ENCODE data around the gene CELSR2.
"Not testable (repeated sequence)": the region's sequence is repeated elsewhere in the genome, so short reads cannot be mapped to it uniquely, and the experiment has no call there.

CELSR2 gene

GRCh38 chr1:109248797-109249629 is at the start of gene CELSR2:
Gene CELSR2, plus strand, starts transcription at chr1:109249539. Its CDS starts 541 bp downstream, at chr1:109250080.
- DNase-seq (ENCODE audit: low read depth), result peak; percentile 11

DNA sequence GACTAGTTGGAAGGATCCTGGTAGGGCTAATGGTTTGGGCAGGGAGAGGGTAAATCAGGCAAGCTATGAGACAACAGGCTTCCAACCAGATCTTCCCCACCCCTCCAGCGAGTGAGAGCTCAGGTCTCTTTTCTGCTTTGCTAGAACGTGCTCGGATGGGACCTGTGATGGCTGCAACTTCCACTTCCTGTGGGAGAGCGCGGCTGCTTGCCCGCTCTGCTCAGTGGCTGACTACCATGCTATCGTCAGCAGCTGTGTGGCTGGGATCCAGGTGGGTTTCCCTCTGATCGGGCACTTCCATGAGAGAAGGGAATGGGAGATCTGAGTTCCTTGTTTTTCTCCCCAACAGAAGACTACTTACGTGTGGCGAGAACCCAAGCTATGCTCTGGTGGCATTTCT is 49.6 kb upstream of the CELSR2 start:
- DNase-seq (ENCODE audit: low read depth), result no peak

DNA sequence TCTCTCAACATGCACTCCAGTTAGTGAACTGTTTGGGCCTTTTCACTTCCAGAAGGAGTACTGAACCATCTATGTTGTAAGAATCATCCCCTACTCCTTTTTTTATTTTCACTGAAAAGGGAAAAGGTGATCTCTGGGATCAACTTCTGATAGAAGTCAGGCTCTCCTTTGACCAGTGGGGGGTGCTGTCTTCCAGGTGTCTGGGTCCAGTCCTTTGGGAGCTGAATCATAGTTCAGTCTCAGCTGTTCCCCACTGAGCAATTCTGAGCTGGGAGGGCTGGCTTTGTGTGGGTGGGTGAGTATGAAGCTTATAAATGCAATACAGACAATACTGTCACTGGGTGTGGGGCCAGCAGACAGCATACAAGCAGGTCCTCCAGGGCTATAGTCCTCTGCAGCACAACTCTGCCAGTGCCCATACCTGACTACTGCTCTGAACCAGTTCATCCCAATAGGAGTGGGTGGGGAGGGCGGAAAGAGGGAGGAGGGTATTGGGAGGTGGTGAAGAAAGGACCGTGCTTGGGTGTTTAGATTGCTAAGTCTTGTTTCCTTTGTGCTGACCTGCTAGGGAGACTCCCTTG is 48.1 kb upstream of the CELSR2 start:
- peak; percentile 40 for DNase-seq (ENCODE audit: low read depth)

GRCh38 chr1:109204484-109204883 is 44.9 kb upstream of the CELSR2 start:
- DNase-seq (ENCODE audit: low read depth), result no peak

DNA sequence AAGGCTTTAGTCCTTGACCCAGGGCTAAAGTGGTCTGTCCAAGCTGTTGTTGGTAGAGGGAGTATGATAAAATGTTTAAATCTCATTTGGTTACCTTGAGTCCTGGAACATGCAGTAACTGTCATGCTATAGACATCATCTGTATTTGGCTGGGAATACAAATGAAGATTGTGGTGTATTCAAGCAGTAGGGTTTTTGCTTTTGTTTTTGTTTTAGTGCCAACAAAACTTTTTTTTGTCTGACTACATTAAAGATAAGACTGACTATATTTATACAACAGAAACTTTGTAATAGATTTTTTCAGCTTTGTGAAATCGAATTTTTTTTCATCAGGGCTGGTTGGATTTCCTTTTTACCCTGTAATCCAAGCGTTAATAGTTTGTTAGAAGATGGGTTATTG is 43.0 kb upstream of the CELSR2 start:
- no peak for DNase-seq (ENCODE audit: low read depth)

GRCh38 chr1:109207467-109208103 is 41.8 kb upstream of the CELSR2 start:
- no peak for DNase-seq (ENCODE audit: low read depth)

DNA sequence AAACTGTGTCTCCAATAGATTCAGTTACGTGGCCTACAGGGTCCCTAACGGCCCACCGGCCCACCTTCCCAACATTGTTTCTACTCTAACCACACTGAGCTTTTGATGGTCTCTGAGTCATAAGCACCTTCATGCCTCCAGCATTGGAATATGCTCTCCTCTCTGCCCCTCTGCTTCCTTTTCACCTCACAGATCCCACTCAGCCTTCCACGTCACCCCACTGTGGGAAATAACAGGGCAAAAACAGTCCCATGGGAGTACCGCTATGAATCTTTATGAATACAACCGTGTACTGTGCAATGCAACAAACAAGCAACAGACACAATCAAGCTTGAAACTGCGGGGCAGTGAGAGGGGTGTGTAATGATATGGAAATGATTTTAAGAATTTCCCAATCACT is 40.9 kb upstream of the CELSR2 start:
- no peak for DNase-seq (ENCODE audit: low read depth)

DNA sequence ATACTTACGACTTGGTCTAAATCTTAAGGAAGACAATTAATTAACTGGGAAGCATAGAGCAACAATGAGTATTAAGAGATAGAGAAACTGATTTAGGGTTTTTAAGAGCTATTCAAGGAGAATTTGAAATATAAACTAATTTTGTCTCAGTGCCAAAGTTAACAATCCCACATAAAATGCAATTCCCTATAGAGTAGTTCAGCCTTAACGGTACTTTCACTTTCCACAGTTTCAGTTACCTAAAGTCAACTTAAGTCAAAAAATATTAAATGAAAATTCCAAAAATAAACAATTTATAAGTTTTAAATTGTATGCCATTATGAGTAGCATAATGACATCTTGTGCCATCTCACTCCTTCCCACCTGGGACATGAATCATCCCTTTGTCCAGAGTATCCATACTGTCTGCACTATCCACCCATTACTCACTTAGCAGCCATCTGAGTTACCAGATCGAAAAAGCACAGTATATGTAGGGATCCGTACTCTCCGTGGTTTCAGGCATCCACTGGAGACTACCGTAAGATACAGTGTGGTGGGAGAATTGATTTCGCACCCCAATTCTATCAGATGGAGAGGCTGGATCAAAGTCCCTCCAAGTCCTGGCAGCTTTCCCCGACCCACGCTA is 40.4 kb upstream of the CELSR2 start:
- no peak for DNase-seq (ENCODE audit: low read depth)

GRCh38 chr1:109210058-109210457 is 39.3 kb upstream of the CELSR2 start:
- no peak for DNase-seq (ENCODE audit: low read depth)

DNA sequence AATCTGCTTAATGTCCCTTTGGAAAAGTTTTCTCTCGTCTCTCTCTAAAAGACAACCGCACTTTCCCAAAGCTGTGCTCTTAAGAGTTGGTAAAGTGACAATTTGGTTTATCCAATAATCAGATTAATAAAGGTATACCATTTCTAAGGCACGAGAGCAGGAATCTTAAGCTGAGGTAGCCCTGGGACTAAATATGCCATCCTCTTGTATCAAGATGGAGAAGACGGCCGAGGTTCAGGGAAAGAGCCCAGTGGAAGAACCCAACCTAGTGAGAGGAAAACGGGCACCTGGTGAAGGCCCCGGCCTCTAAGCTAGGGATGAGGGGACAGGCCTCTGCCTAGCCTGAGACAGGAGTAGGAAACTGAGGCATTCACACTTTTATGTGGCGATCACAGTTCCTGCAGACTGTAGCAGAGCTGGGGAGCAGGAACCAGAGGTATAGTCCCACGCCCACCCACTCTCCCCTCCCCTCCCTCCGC is 36.0 kb upstream of the CELSR2 start:
- DNase-seq (ENCODE audit: low read depth), result no peak

- peak; percentile 73 for DNase-seq (ENCODE audit: low read depth)
These were observed 35.3 kb upstream of the CELSR2 start, which contains the start of gene SARS1 for GRCh38 chr1:109213824-109214693. Gene SARS1, plus strand, starts transcription at chr1:109213918. Its CDS starts 75 bp downstream, at chr1:109213993.

DNA sequence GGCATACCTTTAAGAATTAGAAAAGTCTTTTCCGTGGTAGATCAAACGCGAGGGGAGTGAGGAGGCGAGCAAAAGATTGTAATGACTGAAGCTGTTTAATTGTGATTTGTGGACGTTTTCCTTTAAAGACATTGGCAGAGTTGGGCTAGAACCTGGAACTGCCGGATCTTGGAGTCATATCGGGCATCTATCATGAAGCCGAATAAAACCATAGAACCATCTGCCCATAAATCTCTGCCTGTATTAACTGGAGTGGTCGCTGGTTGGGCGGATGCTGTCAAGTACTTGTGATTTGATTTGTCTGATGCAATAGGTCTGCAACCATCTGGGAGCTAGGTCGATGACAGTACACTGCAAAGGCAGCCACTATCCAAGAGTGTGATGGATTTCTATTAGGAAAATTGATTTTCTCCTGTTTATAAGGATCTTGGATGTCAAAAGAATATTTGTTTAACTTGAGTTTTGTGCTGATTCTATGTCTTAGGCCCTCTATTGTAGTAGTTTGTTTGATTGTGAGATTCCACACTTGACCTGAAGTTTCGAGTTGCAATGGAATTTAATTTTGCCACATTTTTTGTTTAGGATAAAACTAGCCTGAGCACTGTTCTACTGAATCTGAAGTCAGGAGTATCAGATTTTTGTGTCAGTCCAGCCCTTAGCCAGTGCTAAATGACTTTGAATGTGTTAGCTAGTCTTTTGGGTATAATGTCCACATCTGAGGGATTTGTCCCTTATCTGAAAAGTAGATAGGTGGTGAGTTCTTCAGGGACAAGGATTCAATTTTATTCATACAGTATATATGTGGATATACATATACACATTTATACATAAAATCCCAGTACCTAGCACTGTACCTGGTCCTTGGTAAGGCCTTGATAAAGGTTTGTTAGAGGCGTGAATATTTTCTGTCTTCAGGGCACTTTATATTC is 34.4 kb upstream of the CELSR2 start:
- no peak for DNase-seq (ENCODE audit: low read depth)

DNA sequence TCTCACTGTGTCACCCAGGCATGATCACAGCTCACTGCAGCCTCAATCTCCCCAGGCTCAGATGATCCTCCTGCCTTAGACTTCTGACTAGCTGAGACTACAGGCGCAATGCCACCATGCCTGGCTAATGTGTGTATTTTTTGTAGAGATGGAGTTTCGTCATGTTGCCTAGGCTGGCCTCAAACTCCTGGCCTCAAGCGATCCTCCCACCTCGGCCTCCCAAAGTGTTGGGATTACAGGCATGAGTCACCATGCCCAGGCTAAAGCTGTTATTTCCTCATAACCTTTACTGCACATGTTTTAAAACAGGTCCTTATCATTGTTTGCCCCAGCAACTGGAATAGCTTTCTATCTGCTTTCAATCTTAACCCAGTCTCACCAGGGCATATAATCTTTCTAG is 32.7 kb upstream of the CELSR2 start:
- no peak for DNase-seq (ENCODE audit: low read depth)

DNA sequence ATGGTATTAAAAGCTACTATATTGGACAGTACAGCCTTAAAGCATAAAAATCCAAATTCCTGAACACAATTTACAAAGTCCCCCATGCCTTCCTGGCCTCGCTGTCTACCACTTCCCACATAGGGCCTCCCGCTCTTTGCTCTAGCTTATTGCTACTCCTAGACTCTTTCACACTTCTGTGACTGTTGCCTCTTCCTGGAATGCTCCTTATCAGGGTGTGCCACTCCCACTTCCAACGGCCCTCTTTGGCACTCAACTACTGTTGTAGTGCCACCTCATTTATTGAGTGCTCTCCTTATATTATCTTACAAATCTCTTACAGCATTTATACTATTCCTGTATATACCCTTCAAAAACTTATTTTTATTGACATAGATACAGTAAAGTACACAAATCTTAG is 30.8 kb upstream of the CELSR2 start:
- DNase-seq (ENCODE audit: low read depth), result no peak

- not testable (repeated sequence) for DNase-seq (ENCODE audit: low read depth)
These were observed 28.1 kb upstream of the CELSR2 start for GRCh38 chr1:109221201-109221600.

DNA sequence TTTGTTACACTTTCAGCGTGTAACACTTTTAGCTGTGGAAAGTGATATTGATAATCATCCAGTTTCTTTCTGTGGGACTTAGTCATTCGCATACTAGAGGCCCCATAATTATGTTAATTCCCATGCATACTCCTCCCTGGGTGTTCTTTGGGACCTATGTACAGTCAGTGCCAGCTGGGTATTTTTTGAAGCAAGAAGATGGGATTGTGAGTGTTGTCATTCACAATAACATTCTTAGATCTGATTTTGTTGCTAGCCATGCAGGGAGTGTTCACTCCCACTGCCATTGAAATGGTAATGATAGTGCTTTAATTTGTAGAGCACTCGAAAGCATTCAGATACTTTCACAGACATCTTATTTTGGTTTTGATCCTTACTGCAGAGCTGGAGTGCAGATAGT is 24.0 kb upstream of the CELSR2 start:
- no peak for DNase-seq (ENCODE audit: low read depth)

DNA sequence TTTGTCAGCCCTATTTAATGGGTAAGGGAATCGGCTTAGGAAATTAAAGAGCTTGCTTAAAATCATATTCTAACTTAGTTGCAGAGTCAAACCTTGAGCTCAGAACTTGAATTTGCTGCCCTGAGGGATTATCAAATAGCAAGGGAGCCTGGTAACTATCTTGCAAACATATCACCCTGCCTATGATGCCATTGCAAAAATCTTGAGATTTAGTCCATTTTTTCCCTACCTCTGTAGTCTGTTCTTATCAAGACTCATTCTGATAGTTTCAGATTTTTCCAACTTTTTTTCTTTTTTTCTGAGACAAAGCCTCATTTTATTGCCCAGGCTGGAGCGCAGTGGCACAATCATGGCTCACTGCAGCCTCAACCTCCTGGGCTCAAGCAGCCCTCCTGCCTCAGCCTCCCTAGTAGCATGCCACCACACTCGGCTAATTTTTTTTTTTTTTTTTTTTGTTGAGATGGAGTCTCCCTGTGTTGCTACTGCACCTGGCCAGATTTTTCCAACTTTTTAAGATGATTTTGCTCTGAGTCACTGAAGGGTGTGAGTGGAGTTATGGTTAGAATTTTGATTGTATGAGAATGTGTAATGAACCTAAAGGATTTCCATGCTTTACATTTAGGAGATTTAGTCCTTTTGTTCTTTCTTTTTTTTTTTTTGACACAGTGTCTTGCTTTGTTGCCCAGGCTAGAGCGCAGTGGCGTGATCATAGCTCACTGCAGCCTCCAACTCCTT is 23.5 kb upstream of the CELSR2 start:
- DNase-seq (ENCODE audit: low read depth), result no peak

- DNase-seq (ENCODE audit: low read depth), result no peak
These were observed 21.2 kb upstream of the CELSR2 start for GRCh38 chr1:109228167-109228566.

DNA sequence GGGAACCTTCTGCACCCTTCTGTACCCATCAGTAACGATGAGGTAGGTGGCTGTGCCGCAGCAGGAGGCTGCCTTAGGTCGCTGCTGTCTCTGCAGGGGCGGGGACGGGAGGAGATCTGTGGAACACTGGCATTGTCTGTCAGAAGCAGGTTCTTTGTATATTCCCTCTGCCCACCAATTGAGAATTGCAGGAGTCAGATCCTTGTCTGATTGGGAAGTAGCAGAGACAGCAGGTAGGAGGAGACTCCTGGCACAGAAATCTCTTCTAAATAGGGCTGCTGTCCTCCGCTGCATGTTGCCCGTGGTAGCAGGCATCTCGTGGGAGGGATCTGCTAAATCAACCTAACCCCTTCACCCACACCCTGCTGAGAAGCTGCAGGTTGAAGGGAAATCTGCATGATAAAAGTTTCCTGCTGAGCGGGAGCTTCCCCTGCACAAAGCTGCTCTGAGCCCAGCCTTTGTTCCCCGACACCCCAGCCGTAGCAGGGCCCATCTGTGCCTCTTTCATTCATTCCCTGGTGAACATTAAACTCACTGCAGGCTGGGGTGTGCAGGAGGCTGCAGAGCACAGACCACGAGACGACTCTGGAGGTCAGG is 19.7 kb upstream of the CELSR2 start:
- no peak for DNase-seq (ENCODE audit: low read depth)

Data from stimulated activated CD8-positive, alpha-beta memory T cell treated with anti-CD3 and anti-CD28 coated beads, Interleukin-7, amount 100 ng/mL, for 24 hours (primary cell).